Stimulated activated CD4-positive, alpha-beta T cell treated with anti-CD3 and anti-CD28 coated beads, Interleukin-4, amount 100 ng/mL, for 48 hours (primary cell): ENCODE measurements around the gene LOXL1.

ENCODE experiments used
- DNase-seq, 2 donors: peaks; one replicate each; pipeline ENCODE4 v3.0.0-alpha.2; 2020; ENCODE audit warnings: low read depth in 2 of 2

Gene LOXL1

DNA sequence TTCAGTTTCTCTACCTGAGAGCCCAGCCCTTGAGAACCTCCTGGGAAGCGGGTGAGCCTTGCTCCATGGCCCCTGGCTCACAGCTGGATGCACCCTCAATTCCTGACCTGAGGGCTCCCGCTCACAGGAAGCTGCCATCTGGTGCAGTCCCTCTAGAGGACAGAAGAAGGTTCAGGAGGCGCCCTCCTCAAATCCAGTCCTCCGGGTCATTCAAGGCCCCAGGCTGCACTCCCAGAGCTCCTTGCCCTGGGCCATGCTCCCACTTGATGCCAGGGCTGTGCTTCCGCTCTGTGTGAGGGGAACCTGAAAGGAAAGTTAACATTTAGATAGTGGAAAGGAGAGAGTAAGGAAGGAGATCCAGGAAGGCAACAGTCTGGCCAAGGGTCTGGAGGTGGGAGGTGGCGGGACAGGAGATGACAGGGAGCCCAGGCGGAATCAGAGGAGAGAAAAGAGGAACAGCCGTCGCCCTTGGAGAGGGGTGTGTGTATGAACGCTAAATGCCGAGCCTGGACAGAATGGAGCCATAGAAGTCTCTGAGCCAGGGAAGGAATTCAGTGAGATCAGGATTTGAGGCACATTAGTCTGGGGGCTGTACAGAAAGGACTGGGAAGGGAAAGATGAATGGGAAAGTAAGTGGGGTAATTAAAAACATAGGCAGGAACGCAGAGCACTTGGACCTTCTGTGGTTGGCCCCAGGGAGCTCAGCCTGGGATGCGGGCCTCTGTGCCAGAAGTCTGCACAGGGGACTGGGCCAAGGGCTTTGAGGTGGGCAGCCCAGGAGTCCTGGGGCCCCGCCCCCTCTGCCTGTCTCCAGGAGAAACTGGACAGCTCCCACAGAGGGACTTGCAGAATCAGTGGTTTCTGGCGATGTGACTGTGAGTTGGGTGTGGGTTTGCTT, 26.8 kb upstream of the LOXL1 start:
- no peak for DNase-seq

DNA sequence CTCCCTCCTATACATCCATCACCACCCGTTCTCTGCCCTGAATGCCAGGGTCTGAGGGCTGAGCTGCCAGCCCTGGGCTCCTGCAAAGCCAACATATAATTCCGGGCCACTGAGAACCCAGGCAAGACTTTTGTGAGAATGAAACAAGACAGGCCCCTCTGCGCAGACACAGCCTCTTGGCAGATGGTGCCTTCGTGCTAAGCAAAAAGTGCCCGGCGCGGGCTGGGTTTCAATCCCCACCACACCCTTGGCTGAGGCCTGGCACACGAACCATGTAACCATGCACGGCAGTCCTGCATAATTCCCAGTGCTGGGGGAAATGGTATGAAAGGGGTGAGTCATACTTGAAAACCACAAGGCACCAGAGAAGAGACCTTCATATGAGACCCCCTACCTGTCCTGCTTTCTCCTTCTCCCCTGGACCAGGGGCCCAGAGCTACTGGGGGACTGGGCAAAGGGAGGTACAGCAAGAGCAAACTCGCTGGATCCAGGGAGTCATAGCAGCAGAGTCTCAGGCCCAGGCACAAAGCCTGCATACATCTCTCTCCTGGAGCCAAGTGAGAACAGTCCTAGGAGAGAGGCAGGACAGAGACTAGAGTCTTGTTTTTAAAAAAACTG, 26.1 kb upstream of the LOXL1 start:
- no peak for DNase-seq

DNA sequence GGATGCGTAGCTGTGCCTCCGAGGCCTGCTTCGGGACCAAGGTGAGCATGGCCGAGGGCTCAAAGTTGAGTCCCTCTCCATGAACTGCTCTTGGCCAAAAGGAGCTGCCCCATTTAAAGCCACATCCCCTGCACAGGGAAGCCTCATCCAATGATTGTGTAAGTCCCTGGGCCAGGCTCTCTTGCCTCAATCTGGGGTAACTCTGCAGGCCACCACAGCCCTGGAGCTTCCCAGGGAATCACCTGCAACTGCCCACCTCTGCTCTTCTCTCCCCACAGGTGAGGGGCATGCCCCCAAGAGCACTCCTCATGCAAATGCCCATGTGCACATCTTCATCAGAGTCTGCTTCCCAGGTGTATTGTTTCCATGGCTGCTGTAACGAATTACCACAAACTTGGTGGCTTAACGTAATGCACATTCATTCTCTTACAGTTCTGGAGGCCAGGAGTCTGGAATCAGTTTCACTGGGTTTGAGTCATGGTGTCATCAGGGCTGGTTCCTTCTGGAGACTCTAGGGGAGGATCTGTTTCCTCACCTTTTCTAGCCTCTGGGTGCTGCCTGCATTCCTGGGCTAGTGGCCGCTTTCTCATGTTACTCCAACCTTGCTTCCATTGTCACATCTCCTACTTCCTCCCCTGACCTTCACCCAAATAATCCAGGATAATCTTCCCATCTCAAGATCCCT, 25.0 kb upstream of the LOXL1 start:
- no peak for DNase-seq

DNA sequence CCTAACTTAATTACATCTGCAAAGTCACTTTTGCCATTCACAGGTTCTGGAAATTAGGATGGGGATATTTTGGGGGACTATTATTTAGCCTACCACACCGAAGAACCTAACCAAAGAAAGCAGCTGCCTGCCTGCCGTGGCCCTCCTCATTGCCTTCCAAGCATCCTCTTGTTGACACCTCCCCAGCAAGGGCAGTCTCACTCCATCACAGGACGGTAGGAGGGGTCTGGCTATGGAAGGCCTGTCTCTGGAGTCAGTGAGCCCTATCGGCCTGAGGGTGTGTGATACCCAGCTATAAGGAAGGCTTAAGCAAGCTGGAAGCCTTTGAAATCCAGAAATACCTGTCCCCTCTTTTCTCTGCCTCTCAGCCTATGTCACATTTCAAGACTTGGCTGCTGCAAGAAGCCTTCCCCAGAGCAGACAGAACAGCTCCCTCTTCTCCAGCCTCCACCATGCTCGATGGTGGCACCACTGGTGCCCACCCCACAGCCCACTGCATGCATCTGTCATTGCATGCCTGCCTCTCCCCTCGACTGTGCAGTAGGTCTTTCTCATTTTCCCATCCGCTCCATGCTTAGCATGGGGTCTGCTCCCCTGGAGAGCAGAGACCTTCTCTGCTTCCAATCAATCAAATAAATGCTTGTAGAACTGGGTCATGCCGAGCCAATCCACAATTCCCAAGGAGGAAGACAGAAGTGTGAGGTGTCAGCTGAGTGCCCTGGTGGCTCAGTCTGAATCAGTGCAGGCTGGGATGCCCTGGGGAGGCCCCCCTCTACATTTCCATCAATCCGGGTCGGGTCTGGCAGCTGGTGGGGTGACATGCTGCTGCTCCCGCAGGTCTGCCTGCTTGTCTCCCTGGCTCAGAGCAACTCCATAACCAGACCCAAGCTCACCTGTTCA, 23.9 kb upstream of the LOXL1 start:
- DNase-seq, result no peak

DNA sequence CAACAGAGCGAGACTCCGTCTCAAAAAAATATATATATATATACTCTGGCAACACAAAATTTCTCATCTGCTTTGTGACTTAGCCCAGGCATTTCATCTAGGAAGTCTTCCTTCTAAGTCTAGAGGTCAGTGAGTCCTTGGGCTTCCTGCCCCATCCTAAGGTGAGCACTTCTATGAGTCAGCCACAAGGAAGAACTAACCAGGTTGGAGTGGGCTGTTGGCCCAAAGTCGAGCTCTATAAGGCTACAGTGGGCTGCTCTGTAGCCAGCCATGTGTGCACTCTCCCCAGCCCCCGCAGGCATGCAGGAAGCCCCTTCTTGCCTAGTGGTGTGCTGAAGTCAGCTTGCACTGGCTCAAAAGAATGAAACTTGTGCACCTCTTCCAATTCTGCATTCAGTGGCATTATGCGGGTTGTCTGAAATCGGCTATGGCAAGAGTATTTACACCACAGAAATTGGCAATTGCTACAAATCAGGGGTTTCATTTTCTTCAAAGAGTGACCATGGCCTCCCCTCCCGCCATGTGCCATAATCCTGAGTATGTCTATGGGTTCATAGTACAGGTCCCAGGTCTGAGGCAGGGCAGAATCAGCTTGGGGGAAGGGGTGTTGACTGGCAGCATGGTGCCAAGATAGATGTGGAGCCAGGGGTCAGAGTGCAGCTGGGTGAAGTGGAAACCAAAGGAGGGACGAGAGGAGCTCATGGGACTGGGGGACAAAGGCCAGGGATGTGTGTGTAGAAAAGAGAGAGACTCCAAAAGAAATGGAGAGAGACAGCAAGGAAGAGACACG, 22.0 kb upstream of the LOXL1 start:
- DNase-seq, result no peak

DNA sequence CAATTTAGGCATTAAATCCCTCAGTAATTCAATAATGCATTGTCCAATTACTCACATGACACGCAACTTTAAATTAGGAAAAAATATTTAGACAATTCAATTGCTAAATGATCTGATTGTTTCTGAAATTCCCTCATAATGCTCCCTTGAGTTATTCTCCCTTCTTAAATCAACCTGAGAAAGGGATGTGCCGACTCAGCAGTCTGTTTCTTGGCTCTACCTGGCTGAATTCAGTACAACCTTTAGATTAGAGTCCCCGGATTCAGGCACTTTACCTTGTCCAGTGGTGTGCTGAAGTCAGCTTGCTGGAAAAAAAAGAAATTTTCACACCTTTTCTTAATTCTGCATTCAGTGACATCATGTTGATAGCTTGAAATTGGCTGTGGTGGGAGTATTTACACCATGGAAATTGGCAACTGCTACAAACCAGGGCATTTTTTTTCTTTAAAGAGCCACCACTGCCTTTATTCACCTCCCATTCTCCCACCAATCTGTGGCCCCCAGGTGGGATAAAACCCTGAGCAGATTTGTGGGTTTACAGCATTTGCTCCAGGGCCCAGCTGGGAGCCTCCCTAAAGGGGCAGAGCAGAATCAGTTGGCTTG, 20.9 kb upstream of the LOXL1 start:
- DNase-seq, result no peak

DNA sequence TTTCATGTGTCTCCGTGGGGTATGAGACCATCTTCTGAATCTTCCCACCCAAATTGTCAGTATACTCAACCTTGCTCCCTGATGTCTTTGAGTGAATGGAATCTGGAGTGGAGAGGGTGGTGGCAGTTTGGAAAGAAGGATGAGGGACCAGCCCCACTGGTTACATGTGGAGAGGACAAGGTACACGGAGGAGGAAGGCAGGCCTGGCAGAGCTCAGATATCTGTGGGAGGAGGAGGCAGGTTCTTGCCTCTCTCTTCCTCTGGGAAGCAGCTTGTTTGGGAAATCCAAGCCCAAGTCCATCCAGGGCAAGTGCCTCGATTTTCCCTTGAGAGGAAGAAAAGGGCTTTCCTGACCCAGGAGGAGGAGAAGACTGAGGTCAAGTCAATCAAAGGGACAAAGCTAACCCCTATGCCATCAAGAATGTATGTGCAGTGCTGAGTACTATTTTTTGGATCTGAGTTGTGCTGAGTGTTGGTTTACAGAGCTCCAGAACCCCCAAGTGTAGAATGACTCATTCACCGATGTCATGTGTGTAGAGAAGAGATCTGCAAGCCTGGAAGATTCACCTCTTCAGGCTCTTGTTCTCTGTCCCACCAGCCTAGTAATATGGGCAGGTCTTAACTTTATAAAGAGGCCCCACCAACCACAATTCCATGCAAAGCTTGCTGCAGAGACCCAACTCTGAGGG, 19.8 kb upstream of the LOXL1 start:
- DNase-seq, result no peak

DNA sequence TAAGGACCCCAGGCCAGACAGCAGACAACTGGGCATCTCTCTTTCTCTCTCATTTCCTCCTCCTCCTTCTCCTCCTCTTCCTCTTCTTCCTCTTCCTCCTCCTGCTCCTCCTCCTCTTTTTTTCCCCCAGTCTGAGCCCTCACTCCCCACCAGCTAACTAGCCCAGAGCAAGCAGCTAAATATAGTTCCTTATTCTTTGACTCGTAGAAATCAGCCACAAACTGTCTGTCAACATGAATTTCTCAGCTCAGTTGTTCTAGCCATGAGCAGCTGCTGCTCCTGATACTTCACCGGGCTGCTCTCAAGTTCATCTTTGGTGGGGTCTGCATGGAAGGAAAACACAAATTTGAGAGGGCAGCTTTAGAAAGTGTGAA, 19.2 kb upstream of the LOXL1 start:
- DNase-seq, result no peak

DNA sequence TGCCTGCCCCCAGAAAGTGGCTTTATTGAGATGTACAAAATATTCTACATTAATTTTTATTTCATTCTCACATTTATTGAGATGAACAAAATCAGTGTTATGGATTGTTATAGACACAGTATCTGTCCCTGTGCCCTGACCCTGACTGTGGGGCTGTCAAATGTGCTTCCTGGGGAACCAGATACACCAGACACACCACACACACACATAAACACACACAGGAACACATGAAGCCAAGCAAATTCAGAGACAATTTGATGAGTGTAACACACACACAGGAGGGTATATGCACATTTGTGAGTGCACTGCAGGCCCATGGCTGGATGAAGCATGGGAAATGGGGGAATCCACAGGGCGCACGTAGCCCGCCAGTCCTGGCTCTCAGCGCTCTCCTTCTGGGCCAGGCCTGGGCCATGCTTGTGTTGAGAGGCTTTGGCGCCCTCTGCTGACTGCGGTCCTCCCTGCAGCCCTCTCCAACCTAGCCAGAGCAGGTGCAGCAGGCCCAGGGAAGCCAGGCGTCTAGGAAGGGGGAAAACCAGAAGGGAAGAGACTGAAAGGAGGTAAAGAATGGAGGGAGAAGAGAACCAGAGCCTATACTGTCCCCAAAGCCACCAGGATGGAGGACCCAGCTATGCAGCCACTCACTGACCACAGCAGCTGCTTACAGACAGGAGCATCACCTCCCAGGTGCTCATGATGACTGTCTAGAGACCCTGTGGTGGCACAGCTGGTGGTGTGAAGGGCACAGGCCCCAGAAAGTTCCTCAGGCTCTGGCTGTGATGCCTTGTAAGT, 18.0 kb upstream of the LOXL1 start:
- DNase-seq, result peak; percentile 71 to 82

DNA sequence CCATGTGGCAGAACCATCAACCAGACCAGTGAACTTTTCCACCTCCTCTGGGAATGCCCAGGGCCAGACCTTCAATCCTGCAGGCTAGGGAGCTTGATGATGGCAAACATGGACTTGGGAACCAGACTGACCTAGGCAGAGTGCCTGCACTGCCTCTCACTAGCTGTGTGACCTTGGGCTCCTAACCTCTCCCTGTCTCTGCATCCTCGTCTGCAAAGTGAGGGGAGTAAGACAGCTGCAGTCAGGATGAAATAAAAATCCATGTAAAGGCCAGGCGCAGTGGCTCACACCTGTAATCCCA, 17.5 kb upstream of the LOXL1 start:
- no peak for DNase-seq

DNA sequence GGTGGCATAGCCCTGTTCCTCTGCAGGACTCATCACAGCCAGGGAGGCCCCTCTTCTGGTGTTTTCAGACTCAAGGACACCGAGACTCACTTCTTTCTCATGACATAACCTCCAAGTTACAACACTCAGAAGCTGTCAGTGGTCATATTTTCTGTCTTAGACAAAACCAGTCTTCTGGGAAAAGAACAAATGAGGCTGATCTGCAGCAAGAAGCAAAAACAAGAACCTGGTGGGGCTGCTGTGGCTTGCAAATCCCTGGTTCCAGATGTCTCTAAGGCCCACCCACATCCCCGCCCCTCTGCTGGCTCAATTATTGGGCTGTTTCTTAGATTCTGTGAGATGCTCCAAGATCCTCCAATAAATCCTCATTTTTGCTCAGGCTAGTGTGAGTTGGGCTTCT, 16.6 kb upstream of the LOXL1 start:
- no peak for DNase-seq

DNA sequence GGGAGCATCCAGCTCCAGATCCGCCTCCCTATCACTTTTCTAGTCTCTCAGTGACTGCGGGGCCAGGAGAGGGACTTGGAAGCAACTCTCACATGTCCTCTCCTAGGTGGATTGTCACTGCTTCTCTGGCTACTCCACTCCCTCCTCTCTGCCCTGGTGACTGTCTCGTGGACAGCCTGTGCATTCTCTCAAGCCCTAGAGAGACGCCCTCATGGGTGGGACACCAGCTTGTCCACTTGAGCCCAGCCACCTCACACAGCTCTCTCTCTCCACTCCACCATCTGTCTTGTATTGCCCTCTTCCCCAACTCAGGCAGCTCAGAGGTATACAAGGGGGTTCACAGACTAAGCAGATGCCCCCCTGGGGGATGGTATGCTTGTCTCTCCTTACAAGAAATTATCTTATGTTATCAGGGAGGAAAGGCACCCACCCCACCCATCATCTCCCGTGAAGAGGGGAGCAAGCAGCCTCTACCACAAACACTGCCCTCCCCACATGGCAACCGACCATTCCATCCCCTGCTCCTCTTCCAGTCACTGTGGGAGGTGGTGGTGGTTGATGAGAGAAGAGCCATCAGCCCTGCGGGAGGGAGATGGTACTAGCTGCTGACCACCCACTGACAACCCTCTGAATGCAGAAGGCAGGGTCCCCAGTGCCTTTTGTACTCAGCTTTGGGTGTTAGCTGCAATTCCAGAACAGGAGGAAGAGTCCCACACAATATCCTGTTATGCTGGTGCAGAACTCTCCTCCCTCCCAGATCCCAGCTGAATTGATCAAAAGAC, 15.5 kb upstream of the LOXL1 start:
- no peak for DNase-seq

DNA sequence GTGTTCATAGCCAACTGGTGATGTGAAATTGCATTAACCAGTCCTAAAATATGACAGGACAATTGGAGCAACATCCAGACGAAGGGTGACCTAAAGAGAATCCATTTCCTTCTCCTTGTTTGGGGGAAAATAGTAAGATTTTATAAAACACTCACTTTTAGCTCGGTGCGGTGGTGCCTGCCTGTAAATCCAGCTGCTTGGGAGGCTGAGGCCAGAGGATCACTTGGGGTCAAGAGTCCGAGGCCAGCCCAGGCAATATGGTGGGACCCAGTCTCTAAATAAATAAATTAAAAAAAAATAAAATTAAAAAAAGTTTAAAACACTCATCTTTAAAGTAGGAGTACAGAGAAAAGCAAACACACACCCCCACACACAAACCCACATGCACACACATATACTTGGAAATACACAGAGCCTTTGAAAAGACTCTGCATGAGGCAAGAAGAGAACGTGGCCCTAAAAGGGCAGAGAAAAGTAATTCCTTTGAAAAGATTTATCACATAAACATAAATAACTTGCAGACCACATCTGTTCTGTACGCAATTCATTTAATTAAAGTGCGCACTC, 14.1 kb upstream of the LOXL1 start:
- no peak for DNase-seq

DNA sequence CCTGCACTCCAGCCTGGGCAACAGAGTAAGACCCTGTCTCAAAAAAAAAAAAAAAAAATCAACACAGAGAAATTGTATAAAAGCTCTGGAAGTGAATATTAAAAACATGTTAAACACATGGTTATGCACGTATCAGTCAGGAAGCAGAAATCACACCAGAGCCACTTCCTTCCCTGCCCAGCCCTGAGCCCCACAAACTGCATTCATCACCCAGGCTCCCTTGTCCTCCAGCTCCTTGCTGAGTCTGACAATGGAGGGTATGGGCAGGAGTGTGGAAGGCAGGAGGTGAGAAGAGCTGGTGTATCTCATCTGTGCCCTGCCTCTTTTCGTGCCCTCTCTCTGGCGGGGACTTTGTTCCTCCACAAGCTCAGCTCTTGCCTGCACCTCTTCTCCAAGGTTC, 12.1 kb upstream of the LOXL1 start:
- no peak for DNase-seq

DNA sequence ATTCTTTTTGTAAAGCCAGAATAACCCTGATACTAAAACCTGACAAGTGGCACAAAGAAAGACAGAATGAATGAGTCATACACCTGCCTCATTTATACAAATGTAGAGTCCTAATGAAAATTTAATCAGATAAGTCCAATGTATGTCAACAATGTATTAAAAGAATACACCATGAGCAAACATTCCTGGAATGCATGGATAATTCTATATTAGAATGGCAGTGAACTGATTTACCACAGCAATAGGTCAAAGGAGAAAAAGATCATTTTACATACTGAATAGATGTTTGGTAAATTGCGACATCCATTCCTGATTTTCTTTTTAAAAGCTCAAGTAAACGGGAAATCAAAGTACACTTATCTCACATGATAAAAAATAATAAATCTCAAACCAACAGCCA, 11.2 kb upstream of the LOXL1 start:
- no peak for DNase-seq

DNA sequence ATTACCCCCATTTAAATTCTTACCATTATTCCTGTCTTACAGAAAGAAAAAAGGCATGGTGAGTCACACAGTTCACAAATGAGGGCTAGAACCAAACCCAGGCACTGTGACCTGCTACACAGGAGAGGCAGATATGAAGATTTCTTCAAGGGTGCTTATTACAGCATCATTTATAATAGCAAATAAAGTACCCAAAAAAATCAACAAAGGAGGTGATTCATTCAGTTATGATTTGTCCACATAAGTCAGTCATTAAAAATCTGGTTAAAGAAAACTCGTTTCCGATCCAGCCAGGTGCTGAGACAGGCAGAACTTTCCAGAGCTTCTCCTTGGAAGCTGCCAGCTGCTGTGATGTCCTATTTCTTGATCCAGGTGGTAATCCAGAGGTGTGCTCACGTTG, 7.5 kb upstream of the LOXL1 start:
- DNase-seq, result no peak

DNA sequence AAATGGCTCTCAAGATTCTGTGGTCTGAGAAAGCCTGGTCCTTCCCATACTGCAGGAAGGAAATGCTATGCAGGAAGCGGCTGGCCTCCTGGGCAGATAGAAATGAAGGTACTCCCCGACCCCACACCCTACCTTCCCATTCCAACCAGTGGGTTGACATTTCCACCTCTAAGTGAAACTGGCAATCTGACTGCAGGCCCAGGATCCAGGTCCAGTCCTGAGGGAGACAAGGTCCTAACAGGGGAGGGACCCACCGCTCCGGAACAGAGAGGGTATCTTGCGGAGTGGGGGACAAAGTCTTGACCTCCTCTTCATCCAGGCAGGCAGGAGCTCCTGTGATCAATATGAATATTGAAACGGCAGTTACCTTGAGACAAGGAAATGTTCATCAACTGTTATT, 6.6 kb upstream of the LOXL1 start:
- DNase-seq, result no peak

DNA sequence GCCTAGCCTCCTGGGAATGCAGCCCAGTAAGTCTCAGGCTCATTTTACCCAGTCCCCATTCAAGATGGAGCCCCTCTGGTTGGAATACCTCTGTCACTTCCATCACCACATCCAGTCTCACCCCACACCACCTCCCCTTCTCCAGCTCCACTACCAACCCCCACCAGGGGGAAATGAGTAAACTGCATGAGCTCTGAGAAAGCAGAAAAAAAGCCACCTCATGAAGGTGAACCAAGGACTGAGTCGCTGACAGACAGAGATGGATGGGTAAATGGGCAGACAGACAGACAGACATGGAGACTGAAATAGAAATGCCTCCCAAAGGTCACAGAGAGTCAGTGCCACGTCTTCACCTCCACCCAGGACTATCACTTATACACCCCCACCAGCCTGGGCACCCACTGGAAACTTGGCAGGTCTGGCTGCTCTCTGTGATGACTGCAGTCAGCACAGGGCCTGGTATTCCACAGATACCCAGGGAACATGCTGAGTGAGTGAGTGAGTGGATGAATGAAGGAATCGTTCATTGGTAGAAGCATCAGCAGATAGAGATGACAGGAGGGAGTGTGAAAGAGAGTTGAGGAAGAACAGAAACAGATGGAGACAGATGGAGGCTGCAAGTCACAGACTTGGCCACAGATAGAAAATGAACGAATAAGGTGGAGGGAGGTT, 4.9 kb upstream of the LOXL1 start:
- DNase-seq, result no peak
